K562 (cell line): ENCODE results near the gene FOXO4. TPM values are rescaled to one million over a fixed set of nuclear protein-coding genes. Genes with fewer than 3 reads are reported as not detected.
A peak's percentile ranks its signal among the peaks of the same experiment; 100 is the strongest.

Source experiments
- FOXJ3 ChIP-seq: sonication (generic); formaldehyde crosslinking; IDR thresholded peaks from 2 replicates; pipeline ENCODE4 v1.4.0; 2020; ENCODE audit warnings: mild to moderate bottlenecking, missing genetic modification reagents
- SPI1 ChIP-seq: IDR thresholded peaks from 2 replicates; pipeline ENCODE4 v1.6.1; 2011; ENCODE audit warnings: low read depth, low read length, control low read depth, borderline replicate concordance
- ZNF217 ChIP-seq: sonication (generic); formaldehyde crosslinking; IDR thresholded peaks from 2 replicates; pipeline ENCODE4 v1.8.0; 2022; ENCODE audit warnings: mild to moderate bottlenecking, missing genetic modification reagents
- polyA plus RNA-seq, 8 experiments: library from polyadenylated mRNA; depleted of rRNA in 4 of 8; stranded (reverse) in 5 of 8; unstranded in 3 of 8; fragments of >200 nt; fragmentation: Nextera tagmentation in 2 of 8; fragmentation: Illumina TruSeq in 1 of 8; extraction: Ambion mirVana in 2 of 8; extraction: Trizol in 1 of 8; gene quantifications; 2 replicates each; pipeline versions ENCODE4 v1.2.1 to v1.2.3, GENCODE V29; 2011 to 2014; ENCODE audit warnings: inconsistent platforms in 1 of 8, missing spikeins in 1 of 8
- total RNA-seq, 7 experiments: library from RNA; depleted of rRNA in 6 of 7; stranded (reverse); fragments of >200 nt in 6 of 7; fragmentation: Illumina TruSeq in 2 of 7; extraction: Trizol in 2 of 7; gene quantifications; 2 replicates each; pipeline versions ENCODE4 v1.2.1 to v1.2.3, GENCODE V29; 2011 to 2021; ENCODE audit warnings: low replicate concordance in 1 of 7
- TF ChIP-seq, protein P1 (sequence below): fragments of 450-650 bp; IDR thresholded peaks from 2 replicates; pipeline ENCODE4 v1.6.1; 2017; ENCODE audit warnings: antibody characterized with exemption, mild to moderate bottlenecking
- TF ChIP-seq, protein P2 (sequence below): fragments of 200-800 bp; sonication (Bioruptor generic); IDR thresholded peaks from 2 replicates; pipeline ENCODE4 v1.6.1; 2017; ENCODE audit warnings: missing genetic modification characterization, missing compliant biosample characterization
- TF ChIP-seq, protein P3 (sequence below), 3 experiments: fragments of 200-800 bp in 1 of 3; sonication (Bioruptor generic) in 1 of 3; sonication (generic) in 1 of 3; formaldehyde crosslinking in 1 of 3; IDR thresholded peaks; 2 replicates each; pipeline versions ENCODE4 v1.6.1 to v1.8.0; 2016 to 2022; ENCODE audit warnings: mild to moderate bottlenecking in 2 of 3, missing compliant biosample characterization in 2 of 3, missing genetic modification characterization in 2 of 3, missing genetic modification reagents in 1 of 3
- TF ChIP-seq, protein P4 (sequence below): IDR thresholded peaks from 2 replicates; pipeline ENCODE4 v1.6.1; 2011; ENCODE audit warnings: borderline replicate concordance, low read depth, mild to moderate bottlenecking, moderate library complexity, low read length; ENCODE audit not compliant: insufficient read depth, poor library complexity, severe bottlenecking
- TF ChIP-seq, protein P5 (sequence below), 2 experiments: fragments of 450-650 bp; formaldehyde crosslinking in 1 of 2; IDR thresholded peaks; 2 replicates each; pipeline versions ENCODE4 v1.4.0 to v1.6.1; 2014 to 2020; ENCODE audit warnings: mild to moderate bottlenecking in 2 of 2, borderline replicate concordance in 1 of 2, low read depth in 1 of 2

The FOXO4 gene
- total and polyA plus RNA-seq, 9 of the 15 experiments (the other 6 are each of a cell fraction or from before 2014, with no cell fraction given) = 0.13 to 26.6 (median 8.5) TPM

DNA sequence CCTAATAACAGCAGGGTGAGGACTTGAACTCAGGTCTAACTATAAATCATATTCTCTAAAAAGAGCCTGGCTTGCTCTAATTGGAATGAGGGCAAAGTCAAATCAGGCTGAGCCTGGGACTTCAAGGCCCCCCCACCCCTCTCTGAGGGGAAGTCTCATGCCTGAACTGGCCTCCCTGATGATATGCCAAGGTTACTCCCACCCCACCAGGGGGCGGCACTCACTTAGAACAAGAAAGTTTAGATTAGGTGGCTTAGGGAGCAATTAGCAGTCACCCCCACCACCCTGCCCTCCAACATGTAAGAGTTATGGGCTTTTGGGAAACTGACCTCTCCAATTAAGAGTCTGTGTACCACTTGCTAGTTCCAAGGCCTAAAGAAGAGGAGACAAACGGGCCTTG lies 2.7 kb downstream of the FOXO4 start (continued):
- TF ChIP-seq, protein P1, sequence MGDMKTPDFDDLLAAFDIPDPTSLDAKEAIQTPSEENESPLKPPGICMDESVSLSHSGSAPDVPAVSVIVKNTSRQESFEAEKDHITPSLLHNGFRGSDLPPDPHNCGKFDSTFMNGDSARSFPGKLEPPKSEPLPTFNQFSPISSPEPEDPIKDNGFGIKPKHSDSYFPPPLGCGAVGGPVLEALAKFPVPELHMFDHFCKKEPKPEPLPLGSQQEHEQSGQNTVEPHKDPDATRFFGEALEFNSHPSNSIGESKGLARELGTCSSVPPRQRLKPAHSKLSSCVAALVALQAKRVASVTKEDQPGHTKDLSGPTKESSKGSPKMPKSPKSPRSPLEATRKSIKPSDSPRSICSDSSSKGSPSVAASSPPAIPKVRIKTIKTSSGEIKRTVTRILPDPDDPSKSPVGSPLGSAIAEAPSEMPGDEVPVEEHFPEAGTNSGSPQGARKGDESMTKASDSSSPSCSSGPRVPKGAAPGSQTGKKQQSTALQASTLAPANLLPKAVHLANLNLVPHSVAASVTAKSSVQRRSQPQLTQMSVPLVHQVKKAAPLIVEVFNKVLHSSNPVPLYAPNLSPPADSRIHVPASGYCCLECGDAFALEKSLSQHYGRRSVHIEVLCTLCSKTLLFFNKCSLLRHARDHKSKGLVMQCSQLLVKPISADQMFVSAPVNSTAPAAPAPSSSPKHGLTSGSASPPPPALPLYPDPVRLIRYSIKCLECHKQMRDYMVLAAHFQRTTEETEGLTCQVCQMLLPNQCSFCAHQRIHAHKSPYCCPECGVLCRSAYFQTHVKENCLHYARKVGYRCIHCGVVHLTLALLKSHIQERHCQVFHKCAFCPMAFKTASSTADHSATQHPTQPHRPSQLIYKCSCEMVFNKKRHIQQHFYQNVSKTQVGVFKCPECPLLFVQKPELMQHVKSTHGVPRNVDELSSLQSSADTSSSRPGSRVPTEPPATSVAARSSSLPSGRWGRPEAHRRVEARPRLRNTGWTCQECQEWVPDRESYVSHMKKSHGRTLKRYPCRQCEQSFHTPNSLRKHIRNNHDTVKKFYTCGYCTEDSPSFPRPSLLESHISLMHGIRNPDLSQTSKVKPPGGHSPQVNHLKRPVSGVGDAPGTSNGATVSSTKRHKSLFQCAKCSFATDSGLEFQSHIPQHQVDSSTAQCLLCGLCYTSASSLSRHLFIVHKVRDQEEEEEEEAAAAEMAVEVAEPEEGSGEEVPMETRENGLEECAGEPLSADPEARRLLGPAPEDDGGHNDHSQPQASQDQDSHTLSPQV = peak; percentile 28; the same call in 1 of the 2 replicates
- TF ChIP-seq, protein P2, sequence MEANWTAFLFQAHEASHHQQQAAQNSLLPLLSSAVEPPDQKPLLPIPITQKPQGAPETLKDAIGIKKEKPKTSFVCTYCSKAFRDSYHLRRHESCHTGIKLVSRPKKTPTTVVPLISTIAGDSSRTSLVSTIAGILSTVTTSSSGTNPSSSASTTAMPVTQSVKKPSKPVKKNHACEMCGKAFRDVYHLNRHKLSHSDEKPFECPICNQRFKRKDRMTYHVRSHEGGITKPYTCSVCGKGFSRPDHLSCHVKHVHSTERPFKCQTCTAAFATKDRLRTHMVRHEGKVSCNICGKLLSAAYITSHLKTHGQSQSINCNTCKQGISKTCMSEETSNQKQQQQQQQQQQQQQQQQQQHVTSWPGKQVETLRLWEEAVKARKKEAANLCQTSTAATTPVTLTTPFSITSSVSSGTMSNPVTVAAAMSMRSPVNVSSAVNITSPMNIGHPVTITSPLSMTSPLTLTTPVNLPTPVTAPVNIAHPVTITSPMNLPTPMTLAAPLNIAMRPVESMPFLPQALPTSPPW (CRISPR knock-in tag) = peak; percentile 73
- TF ChIP-seq, protein P3, sequence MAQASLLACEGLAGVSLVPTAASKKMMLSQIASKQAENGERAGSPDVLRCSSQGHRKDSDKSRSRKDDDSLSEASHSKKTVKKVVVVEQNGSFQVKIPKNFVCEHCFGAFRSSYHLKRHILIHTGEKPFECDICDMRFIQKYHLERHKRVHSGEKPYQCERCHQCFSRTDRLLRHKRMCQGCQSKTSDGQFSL (CRISPR knock-in tag; IDR thresholded peaks at IDR 0.05) = peak; percentile 84
- TF ChIP-seq, protein P3 (tag; IDR thresholded peaks at IDR 0.05) = peak in 1 of 2 experiments; percentile 80; a peak in 2 of 4 replicates
- TF ChIP-seq, protein P4, sequence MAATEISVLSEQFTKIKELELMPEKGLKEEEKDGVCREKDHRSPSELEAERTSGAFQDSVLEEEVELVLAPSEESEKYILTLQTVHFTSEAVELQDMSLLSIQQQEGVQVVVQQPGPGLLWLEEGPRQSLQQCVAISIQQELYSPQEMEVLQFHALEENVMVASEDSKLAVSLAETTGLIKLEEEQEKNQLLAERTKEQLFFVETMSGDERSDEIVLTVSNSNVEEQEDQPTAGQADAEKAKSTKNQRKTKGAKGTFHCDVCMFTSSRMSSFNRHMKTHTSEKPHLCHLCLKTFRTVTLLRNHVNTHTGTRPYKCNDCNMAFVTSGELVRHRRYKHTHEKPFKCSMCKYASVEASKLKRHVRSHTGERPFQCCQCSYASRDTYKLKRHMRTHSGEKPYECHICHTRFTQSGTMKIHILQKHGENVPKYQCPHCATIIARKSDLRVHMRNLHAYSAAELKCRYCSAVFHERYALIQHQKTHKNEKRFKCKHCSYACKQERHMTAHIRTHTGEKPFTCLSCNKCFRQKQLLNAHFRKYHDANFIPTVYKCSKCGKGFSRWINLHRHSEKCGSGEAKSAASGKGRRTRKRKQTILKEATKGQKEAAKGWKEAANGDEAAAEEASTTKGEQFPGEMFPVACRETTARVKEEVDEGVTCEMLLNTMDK = peak; percentile 60
- TF ChIP-seq SPI1 (peak; percentile 49; the same call in 1 of the 2 replicates), FOXJ3 (no peak), ZNF217 (CRISPR knock-in tag) (no peak)
- TF ChIP-seq, protein P5, sequence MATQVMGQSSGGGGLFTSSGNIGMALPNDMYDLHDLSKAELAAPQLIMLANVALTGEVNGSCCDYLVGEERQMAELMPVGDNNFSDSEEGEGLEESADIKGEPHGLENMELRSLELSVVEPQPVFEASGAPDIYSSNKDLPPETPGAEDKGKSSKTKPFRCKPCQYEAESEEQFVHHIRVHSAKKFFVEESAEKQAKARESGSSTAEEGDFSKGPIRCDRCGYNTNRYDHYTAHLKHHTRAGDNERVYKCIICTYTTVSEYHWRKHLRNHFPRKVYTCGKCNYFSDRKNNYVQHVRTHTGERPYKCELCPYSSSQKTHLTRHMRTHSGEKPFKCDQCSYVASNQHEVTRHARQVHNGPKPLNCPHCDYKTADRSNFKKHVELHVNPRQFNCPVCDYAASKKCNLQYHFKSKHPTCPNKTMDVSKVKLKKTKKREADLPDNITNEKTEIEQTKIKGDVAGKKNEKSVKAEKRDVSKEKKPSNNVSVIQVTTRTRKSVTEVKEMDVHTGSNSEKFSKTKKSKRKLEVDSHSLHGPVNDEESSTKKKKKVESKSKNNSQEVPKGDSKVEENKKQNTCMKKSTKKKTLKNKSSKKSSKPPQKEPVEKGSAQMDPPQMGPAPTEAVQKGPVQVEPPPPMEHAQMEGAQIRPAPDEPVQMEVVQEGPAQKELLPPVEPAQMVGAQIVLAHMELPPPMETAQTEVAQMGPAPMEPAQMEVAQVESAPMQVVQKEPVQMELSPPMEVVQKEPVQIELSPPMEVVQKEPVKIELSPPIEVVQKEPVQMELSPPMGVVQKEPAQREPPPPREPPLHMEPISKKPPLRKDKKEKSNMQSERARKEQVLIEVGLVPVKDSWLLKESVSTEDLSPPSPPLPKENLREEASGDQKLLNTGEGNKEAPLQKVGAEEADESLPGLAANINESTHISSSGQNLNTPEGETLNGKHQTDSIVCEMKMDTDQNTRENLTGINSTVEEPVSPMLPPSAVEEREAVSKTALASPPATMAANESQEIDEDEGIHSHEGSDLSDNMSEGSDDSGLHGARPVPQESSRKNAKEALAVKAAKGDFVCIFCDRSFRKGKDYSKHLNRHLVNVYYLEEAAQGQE (IDR thresholded peaks at IDR 0.05; ENCODE audit: borderline replicate concordance) = peak; percentile 79
- TF ChIP-seq, protein P5 (CRISPR knock-in tag; IDR thresholded peaks at IDR 0.05; ENCODE audit: low read depth) = no peak
